ENCODE measurements around the gene ZNF398.

Gene ZNF398

GRCh38 chr7:149210551-149210950 lies 63.3 kb downstream of the ZNF398 start:
- H3K9ac ChIP-seq (ENCODE audit: low read depth in 1 of 2, low read length in 2 of 2): no peak overlapping the region
- no peaks in the 10 kb centered on the region for H3K9me3 ChIP-seq (ENCODE audit: control insufficient read depth in 2 of 2, low read length in 2 of 2)
- H3K4me1 ChIP-seq (ENCODE audit: control insufficient read depth in 2 of 2, insufficient read depth in 2 of 2, low read length in 2 of 2): peaks cover 0 to 6% of the 10 kb centered on the region in 2 donors
- peaks cover 68 to 91% of the 10 kb centered on the region in 2 donors for H3K36me3 ChIP-seq (ENCODE audit: control insufficient read depth in 2 of 2, insufficient read depth in 2 of 2, low read length in 2 of 2)
- no peaks in the 10 kb centered on the region for H3K27me3 ChIP-seq (ENCODE audit: control insufficient read depth in 2 of 2, insufficient read depth in 2 of 2, low read length in 2 of 2)
- no peak overlapping the region for H3K4me3 ChIP-seq (ENCODE audit: low read length in 2 of 2)
- H3K27ac ChIP-seq (ENCODE audit: low read depth in 2 of 2, low read length in 2 of 2): no peak overlapping the region

DNA sequence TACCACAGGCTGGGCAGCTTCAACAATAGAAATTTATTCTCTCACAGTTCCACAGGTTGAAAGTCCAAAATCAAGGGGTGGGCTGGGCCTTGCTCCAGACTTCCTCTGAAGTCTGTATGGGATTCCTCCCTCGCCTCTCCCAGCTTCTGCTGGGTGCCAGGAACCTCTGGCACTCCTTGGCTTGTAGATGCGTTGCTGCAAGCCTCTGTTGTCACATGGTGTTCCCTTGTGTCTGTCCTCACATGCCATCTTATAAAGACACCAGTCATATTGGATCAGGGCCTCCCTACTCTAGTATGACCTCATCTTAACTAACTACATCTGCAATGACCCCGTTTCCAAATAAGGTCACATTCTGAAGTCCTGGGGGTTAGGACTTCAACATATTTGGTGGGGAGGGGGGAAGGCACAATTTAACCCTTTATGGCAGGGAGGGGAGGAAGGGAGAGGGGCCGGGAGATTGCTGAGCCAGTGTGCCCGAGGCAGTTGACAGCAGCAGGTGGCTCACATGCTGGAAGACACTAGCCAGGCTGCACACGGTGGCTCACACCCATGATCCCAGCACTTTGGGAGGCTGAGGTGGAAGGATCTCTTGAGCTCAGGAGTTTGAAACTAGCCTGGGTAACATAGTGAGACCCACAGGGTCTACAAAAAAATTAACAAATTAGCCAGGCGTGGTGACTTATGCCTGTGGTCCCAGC lies 66.9 kb downstream of the ZNF398 start:
- H3K9ac ChIP-seq (ENCODE audit: low read depth in 1 of 2, low read length in 2 of 2): no peak overlapping the region
- H3K27ac ChIP-seq (ENCODE audit: low read depth in 2 of 2, low read length in 2 of 2): no peak overlapping the region
- H3K27me3 ChIP-seq (ENCODE audit: control insufficient read depth in 2 of 2, insufficient read depth in 2 of 2, low read length in 2 of 2): no peaks in the 10 kb centered on the region
- H3K4me3 ChIP-seq (ENCODE audit: low read length in 2 of 2): no peak overlapping the region
- H3K9me3 ChIP-seq (ENCODE audit: control insufficient read depth in 2 of 2, low read length in 2 of 2): no peaks in the 10 kb centered on the region
- H3K4me1 ChIP-seq (ENCODE audit: control insufficient read depth in 2 of 2, insufficient read depth in 2 of 2, low read length in 2 of 2): no peaks in the 10 kb centered on the region
- H3K36me3 ChIP-seq (ENCODE audit: control insufficient read depth in 2 of 2, insufficient read depth in 2 of 2, low read length in 2 of 2): peaks cover 71 to 93% of the 10 kb centered on the region in 2 donors

- H3K9ac ChIP-seq (ENCODE audit: low read depth in 1 of 2, low read length in 2 of 2): no peak overlapping the region
- H3K9me3 ChIP-seq (ENCODE audit: control insufficient read depth in 2 of 2, low read length in 2 of 2): no peaks in the 10 kb centered on the region
- peaks cover 64 to 79% of the 10 kb centered on the region in 2 donors for H3K36me3 ChIP-seq (ENCODE audit: control insufficient read depth in 2 of 2, insufficient read depth in 2 of 2, low read length in 2 of 2)
- H3K27ac ChIP-seq (ENCODE audit: low read depth in 2 of 2, low read length in 2 of 2): no peak overlapping the region
- no peaks in the 10 kb centered on the region for H3K27me3 ChIP-seq (ENCODE audit: control insufficient read depth in 2 of 2, insufficient read depth in 2 of 2, low read length in 2 of 2)
- H3K4me3 ChIP-seq (ENCODE audit: low read length in 2 of 2): no peak overlapping the region
- H3K4me1 ChIP-seq (ENCODE audit: control insufficient read depth in 2 of 2, insufficient read depth in 2 of 2, low read length in 2 of 2): no peaks in the 10 kb centered on the region
Observed at GRCh38 chr7:149216402-149216801, 69.1 kb downstream of the ZNF398 start.

GRCh38 chr7:149217570-149217969 lies 70.3 kb downstream of the ZNF398 start:
- H3K4me1 ChIP-seq (ENCODE audit: control insufficient read depth in 2 of 2, insufficient read depth in 2 of 2, low read length in 2 of 2): no peaks in the 10 kb centered on the region
- H3K36me3 ChIP-seq (ENCODE audit: control insufficient read depth in 2 of 2, insufficient read depth in 2 of 2, low read length in 2 of 2): peaks cover 60 to 72% of the 10 kb centered on the region in 2 donors
- H3K4me3 ChIP-seq (ENCODE audit: low read length in 2 of 2): no peak overlapping the region
- H3K9ac ChIP-seq (ENCODE audit: low read depth in 1 of 2, low read length in 2 of 2): no peak overlapping the region
- no peaks in the 10 kb centered on the region for H3K27me3 ChIP-seq (ENCODE audit: control insufficient read depth in 2 of 2, insufficient read depth in 2 of 2, low read length in 2 of 2)
- no peaks in the 10 kb centered on the region for H3K9me3 ChIP-seq (ENCODE audit: control insufficient read depth in 2 of 2, low read length in 2 of 2)
- H3K27ac ChIP-seq (ENCODE audit: low read depth in 2 of 2, low read length in 2 of 2): no peak overlapping the region

DNA sequence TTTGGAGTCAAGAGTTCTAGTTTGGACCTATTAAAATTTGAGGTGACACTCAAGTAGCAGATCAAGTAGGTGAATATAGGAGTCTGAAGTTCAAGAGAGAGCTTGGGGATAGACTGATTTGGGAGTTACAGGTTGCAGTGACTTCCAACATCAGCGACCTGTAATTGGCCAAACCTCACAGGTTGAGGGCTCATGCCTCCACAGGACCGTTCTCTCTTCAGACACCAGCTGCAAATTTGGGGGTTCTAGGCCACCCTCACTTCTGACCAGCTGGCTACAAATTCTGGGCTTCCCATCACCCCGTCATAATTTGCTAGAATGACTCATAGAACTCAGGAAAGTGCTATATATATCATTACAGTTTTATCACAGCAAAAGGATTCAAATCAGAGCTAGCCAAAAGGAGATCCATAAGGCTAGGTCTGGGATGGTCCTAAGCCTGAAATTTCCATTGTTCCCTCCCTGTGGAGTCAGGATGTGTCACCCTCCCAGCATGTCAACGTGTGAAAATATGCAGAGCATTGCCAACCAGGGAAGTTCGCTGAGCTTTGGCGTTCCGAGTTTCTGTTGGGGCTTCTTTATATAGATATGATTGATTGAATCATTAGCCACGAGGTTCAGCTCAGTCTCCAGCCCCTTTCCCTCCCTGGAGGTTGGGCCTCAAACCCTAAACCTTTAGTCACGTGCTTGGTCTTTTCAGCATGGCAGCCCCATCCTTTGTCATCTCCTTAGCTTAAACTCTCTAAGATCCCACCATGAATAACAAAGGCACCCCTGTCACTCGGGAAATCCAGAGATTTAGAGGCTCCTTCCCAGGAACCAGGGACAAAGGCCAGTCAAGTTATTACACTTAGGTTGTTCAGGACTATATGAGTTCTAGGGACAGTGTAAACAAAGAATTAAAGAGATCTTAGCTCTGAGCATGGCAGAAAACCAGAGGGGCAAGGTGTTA lies 71.5 kb downstream of the ZNF398 start:
- no peaks in the 10 kb centered on the region for H3K4me1 ChIP-seq (ENCODE audit: control insufficient read depth in 2 of 2, insufficient read depth in 2 of 2, low read length in 2 of 2)
- H3K9ac ChIP-seq (ENCODE audit: low read depth in 1 of 2, low read length in 2 of 2): no peak overlapping the region
- peaks cover 54 to 63% of the 10 kb centered on the region in 2 donors for H3K36me3 ChIP-seq (ENCODE audit: control insufficient read depth in 2 of 2, insufficient read depth in 2 of 2, low read length in 2 of 2)
- no peaks in the 10 kb centered on the region for H3K27me3 ChIP-seq (ENCODE audit: control insufficient read depth in 2 of 2, insufficient read depth in 2 of 2, low read length in 2 of 2)
- H3K4me3 ChIP-seq (ENCODE audit: low read length in 2 of 2): no peak overlapping the region
- no peak overlapping the region for H3K27ac ChIP-seq (ENCODE audit: low read depth in 2 of 2, low read length in 2 of 2)
- no peaks in the 10 kb centered on the region for H3K9me3 ChIP-seq (ENCODE audit: control insufficient read depth in 2 of 2, low read length in 2 of 2)

GRCh38 chr7:149220534-149220933 lies 73.3 kb downstream of the ZNF398 start:
- H3K27me3 ChIP-seq (ENCODE audit: control insufficient read depth in 2 of 2, insufficient read depth in 2 of 2, low read length in 2 of 2): no peaks in the 10 kb centered on the region
- no peak overlapping the region for H3K9ac ChIP-seq (ENCODE audit: low read depth in 1 of 2, low read length in 2 of 2)
- H3K36me3 ChIP-seq (ENCODE audit: control insufficient read depth in 2 of 2, insufficient read depth in 2 of 2, low read length in 2 of 2): peaks cover 50 to 57% of the 10 kb centered on the region in 2 donors
- H3K4me1 ChIP-seq (ENCODE audit: control insufficient read depth in 2 of 2, insufficient read depth in 2 of 2, low read length in 2 of 2): no peaks in the 10 kb centered on the region
- H3K4me3 ChIP-seq (ENCODE audit: low read length in 2 of 2): no peak overlapping the region
- no peak overlapping the region for H3K27ac ChIP-seq (ENCODE audit: low read depth in 2 of 2, low read length in 2 of 2)
- H3K9me3 ChIP-seq (ENCODE audit: control insufficient read depth in 2 of 2, low read length in 2 of 2): no peaks in the 10 kb centered on the region

- Histone ChIP-seq H3K27ac (ENCODE audit: low read depth in 2 of 2, low read length in 2 of 2) (no peak overlapping the region), H3K27me3 (ENCODE audit: control insufficient read depth in 2 of 2, insufficient read depth in 2 of 2, low read length in 2 of 2) (no peaks in the 10 kb centered on the region), H3K4me3 (ENCODE audit: low read length in 2 of 2) (no peak overlapping the region), H3K9ac (ENCODE audit: low read depth in 1 of 2, low read length in 2 of 2) (no peak overlapping the region), H3K36me3 (ENCODE audit: control insufficient read depth in 2 of 2, insufficient read depth in 2 of 2, low read length in 2 of 2) (peaks cover 34 to 36% of the 10 kb centered on the region in 2 donors), H3K9me3 (ENCODE audit: control insufficient read depth in 2 of 2, low read length in 2 of 2) (no peaks in the 10 kb centered on the region), H3K4me1 (ENCODE audit: control insufficient read depth in 2 of 2, insufficient read depth in 2 of 2, low read length in 2 of 2) (peaks cover 0 to 4% of the 10 kb centered on the region in 2 donors)
Observed at GRCh38 chr7:149223176-149223575, 75.9 kb downstream of the ZNF398 start.

DNA sequence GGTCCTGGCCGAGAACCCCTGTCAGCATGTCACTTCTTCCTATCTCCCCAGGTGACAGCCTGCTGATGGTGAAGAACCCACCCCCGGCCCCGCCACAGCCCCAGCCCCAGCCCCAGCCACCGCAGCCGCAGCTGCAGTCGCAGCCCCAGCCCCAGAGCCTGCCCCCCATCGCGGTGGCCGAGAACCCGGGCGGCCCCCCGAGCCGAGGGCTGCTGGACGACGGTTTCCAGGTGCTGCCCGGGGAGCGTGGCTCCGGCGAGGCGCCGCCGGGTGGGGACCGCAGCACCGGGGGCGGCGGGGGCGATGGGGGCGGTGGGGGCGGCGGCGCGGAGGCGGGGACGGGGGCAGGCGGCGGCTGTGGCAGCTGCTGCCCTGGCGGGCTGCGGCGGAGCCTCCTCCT lies 76.5 kb downstream of the ZNF398 start:
- Histone ChIP-seq H3K27ac (ENCODE audit: low read depth in 2 of 2, low read length in 2 of 2) (no peak overlapping the region), H3K4me1 (ENCODE audit: control insufficient read depth in 2 of 2, insufficient read depth in 2 of 2, low read length in 2 of 2) (peaks cover 0 to 4% of the 10 kb centered on the region in 2 donors), H3K9me3 (ENCODE audit: control insufficient read depth in 2 of 2, low read length in 2 of 2) (no peaks in the 10 kb centered on the region), H3K9ac (ENCODE audit: low read depth in 1 of 2, low read length in 2 of 2) (no peak overlapping the region), H3K27me3 (ENCODE audit: control insufficient read depth in 2 of 2, insufficient read depth in 2 of 2, low read length in 2 of 2) (no peaks in the 10 kb centered on the region), H3K36me3 (ENCODE audit: control insufficient read depth in 2 of 2, insufficient read depth in 2 of 2, low read length in 2 of 2) (peaks cover 28 to 35% of the 10 kb centered on the region in 2 donors), H3K4me3 (ENCODE audit: low read length in 2 of 2) (no peak overlapping the region)

DNA sequence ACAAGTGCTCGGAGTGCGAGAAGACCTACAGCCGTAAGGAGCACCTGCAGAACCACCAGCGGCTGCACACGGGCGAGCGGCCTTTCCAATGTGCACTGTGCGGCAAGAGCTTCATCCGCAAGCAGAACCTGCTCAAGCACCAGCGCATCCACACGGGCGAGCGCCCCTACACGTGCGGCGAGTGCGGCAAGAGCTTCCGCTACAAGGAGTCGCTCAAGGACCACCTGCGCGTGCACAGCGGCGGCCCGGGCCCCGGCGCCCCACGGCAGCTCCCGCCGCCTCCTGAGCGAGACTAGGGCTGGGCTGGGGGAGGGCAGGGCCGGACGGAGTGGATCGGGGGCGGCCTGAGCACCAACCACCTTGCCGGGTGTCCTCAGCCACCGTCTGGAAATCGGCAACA lies 77.1 kb downstream of the ZNF398 start:
- Histone ChIP-seq H3K4me1 (ENCODE audit: control insufficient read depth in 2 of 2, insufficient read depth in 2 of 2, low read length in 2 of 2) (peaks cover 0 to 4% of the 10 kb centered on the region in 2 donors), H3K27ac (ENCODE audit: low read depth in 2 of 2, low read length in 2 of 2) (no peak overlapping the region), H3K9ac (ENCODE audit: low read depth in 1 of 2, low read length in 2 of 2) (no peak overlapping the region), H3K36me3 (ENCODE audit: control insufficient read depth in 2 of 2, insufficient read depth in 2 of 2, low read length in 2 of 2) (peaks cover 22 to 30% of the 10 kb centered on the region in 2 donors), H3K4me3 (ENCODE audit: low read length in 2 of 2) (no peak overlapping the region), H3K9me3 (ENCODE audit: control insufficient read depth in 2 of 2, low read length in 2 of 2) (no peaks in the 10 kb centered on the region), H3K27me3 (ENCODE audit: control insufficient read depth in 2 of 2, insufficient read depth in 2 of 2, low read length in 2 of 2) (no peaks in the 10 kb centered on the region)

GRCh38 chr7:149225106-149225505 lies 77.9 kb downstream of the ZNF398 start:
- Histone ChIP-seq H3K9ac (ENCODE audit: low read depth in 1 of 2, low read length in 2 of 2) (no peak overlapping the region), H3K27ac (ENCODE audit: low read depth in 2 of 2, low read length in 2 of 2) (no peak overlapping the region), H3K36me3 (ENCODE audit: control insufficient read depth in 2 of 2, insufficient read depth in 2 of 2, low read length in 2 of 2) (peaks cover 22 to 26% of the 10 kb centered on the region in 2 donors), H3K4me3 (ENCODE audit: low read length in 2 of 2) (no peak overlapping the region), H3K9me3 (ENCODE audit: control insufficient read depth in 2 of 2, low read length in 2 of 2) (no peaks in the 10 kb centered on the region), H3K27me3 (ENCODE audit: control insufficient read depth in 2 of 2, insufficient read depth in 2 of 2, low read length in 2 of 2) (no peaks in the 10 kb centered on the region), H3K4me1 (ENCODE audit: control insufficient read depth in 2 of 2, insufficient read depth in 2 of 2, low read length in 2 of 2) (peaks cover 0 to 4% of the 10 kb centered on the region in 2 donors)

All from mucosa of rectum (tissue), 2 donors.